Stimulated activated CD4-positive, alpha-beta T cell treated with anti-CD3 and anti-CD28 coated beads, Interleukin-4, amount 100 ng/mL, for 24 hours (primary cell): ENCODE measurements around the gene TEX2.
A peak's percentile ranks its signal among the peaks of the same experiment; 100 is the strongest.
"Not testable (repeated sequence)": the region's sequence is repeated elsewhere in the genome, so short reads cannot be mapped to it uniquely, and the experiment has no call there.

ENCODE experiments used
- DNase-seq: peaks from one replicate; pipeline ENCODE4 v3.0.0-alpha.2; 2020

Gene TEX2

DNA sequence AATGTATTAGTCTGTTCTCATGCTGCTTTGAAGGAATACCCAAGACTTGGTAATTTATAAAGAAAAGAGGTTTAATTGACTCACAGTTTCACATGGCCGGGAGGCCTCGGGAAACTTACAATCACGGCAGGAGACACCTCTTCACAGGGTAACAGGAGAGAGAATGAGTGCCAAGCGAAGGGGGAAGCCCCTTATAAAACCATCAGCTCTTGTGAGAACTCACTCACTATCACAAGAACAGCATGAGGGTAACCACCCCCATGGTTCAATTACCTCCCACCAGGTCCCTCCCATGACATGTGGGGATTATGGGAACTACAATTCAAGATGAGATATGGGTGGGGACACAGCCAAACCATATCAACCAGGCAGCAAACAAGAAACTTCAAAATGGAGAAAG lies 24.6 kb downstream of the TEX2 start:
- peak; percentile 53 for DNase-seq

GRCh38 chr17:64236827-64237403 lies 26.1 kb downstream of the TEX2 start:
- no peak for DNase-seq

DNA sequence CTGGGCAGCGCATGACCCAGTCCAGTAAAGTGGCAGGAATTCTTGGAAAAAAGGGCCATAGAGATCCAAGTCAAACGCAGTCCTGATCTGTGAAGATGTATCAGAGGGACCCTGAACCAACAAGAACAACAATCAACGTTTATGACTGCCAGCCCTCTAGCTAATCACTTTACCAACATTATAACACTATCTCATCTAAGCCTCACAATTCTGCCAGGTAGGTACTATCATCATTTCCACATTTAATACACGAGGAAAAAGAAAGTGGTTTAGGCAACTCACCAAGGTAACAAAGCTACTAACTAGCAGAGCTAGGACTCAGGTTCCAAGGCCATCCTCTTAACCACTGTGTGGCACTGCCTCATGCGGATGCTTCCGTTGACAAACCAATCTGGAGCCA lies 28.1 kb downstream of the TEX2 start:
- DNase-seq, result no peak

DNA sequence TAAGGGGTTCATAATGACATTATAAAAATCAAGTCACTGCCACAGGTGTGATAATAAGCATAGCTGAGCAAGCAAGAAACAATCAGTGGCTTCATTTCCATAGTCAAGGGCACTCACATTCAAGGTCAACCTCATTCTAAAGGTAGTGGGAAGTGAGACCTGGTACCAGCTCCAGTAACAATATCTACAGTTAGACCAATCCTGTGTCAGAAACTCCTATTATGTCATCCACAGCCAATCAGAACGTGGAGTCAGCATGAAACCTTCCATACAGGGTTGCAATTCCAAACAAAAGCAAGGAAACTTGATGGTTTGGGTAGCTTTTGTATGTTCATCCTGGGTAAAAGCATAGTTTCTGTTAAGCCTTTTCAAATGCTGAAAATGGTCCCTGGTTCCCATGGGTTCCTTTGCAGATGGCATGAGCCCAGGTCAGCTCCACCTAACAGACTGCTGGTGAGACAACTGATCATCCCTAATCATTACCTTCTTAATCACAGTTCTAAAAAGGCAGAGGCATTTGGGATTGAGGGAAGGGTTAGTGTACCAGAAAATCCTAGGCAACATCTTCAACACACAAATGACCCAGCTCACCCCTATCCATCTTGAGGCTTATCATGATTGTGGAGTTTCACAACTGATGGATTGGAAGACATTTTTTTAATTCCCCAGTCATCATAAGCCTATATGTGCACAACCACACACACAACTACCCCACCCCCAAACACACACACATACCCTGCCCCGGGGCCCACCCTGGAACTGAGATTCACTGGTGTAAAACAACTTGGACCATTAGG lies 30.4 kb downstream of the TEX2 start:
- no peak for DNase-seq

GRCh38 chr17:64231567-64232141 lies 31.4 kb downstream of the TEX2 start:
- DNase-seq, result no peak

- no peak for DNase-seq
Measured at GRCh38 chr17:64230791-64231408, 32.2 kb downstream of the TEX2 start.

GRCh38 chr17:64229815-64230728 lies 33.0 kb downstream of the TEX2 start:
- no peak for DNase-seq

DNA sequence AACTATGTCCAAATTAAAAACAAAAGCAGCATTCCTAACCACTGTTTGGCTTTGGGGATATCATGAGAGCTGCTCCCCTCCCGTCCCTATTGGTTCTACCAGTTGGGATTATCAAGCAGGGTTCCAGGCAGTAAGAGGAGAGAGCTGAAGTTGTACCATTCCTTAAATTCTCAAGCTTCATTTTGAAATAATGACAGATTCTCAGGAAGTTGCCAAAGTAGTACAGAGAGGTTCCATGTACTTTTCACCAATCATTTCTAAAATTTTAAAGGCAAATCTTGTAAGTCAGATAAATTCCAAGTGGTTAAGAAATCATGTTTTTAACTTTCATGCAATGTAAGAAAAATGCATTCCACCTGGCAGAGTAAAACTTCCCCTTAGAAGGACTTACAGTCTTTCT lies 36.9 kb downstream of the TEX2 start:
- no peak for DNase-seq

DNA sequence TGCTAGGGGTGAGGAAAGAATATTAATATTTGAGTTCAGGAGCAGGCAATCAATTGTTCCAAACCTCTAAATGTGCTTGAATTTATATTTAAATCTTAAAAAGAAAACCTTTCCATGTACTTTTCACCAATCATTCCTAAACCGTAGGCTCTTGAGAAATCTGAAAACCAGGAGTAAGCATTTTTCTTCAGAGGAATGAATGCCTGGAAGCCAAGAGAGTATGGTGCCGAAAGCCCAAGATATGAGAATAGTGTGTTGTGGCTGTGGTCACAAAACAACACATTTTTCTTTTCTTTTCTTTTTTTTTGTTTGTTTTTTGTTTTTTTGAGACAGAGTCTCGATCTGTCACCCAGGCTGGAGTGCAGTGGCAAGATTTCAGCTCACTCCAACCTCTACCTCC lies 37.6 kb downstream of the TEX2 start:
- no peak for DNase-seq

DNA sequence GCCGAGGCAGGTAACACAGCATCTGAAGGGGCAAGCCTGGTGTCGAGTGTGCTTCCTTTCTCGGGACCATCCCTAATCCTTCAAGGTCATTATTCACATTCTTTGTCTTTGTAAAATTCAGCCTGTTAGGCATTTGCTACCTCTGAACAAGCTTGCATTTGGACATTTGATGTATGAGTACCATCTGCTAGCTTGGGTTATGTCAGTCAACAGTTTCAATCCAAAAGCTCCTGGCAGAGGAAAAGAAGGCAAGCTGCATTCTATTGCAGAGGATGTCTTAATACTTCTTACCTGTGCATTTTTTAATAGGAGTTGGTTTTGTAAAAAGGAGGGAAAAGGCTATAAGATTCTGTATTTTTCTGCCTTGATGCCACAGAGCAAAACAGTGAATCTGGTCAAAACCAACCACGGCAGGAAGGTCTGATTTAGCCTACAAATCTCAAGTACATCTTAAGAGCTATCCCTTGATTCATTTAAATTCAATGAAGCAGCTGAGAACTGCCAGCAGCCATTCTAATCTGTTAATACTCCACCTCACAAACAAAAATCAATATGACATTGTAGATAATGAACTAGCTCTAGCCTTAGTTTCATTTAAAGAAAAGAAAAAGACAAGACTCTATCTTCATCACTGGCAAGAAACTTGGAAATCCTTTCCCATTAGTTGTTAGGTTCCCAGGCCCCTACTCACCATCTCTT lies 39.0 kb downstream of the TEX2 start:
- no peak for DNase-seq

DNA sequence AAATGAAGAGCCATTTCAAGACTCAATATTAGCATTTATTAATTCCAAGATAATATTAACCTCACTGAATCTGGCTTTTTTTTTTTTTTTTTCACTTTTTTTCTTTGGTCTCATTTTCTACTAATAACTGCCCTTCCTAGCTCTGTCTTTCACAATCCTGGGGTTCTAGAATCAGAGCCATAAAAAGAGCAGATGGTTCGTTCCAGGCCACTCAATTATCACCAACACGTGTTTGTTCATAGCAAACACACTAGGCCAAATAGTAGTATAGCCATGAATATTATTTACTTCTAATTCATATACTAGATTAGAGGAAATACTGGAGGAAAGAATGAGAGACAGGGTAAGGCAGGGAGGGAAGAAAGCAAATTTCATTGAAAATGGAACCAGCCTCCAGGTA lies 39.8 kb downstream of the TEX2 start:
- no peak for DNase-seq

GRCh38 chr17:64221679-64222078 lies 41.4 kb downstream of the TEX2 start:
- no peak for DNase-seq

- not testable (repeated sequence) for DNase-seq
Measured at GRCh38 chr17:64220604-64221003, 42.5 kb downstream of the TEX2 start.

DNA sequence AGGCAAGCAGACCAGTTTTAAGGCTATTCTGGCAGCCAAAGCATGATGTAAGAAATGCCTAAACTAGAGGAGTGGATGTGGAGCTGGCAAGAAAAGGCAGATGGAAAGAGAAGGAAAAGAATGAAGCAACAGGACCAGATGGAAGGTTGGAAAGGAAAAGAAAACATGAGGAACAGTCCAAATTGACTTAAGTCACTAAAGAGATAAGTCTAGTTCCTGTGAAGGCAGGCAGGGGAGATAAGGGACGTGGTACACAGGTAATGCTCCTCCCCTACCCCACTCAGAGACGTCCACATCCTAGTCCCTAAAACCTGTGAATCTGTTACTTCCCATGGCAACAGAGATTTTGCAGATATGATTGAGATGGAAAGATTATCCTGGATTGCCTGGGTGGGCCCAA lies 43.5 kb downstream of the TEX2 start:
- no peak for DNase-seq

- DNase-seq, result peak; percentile 48
Measured at GRCh38 chr17:64218066-64218465, 45.0 kb downstream of the TEX2 start.

- DNase-seq, result no peak
Measured at GRCh38 chr17:64217249-64217691, 45.8 kb downstream of the TEX2 start.

DNA sequence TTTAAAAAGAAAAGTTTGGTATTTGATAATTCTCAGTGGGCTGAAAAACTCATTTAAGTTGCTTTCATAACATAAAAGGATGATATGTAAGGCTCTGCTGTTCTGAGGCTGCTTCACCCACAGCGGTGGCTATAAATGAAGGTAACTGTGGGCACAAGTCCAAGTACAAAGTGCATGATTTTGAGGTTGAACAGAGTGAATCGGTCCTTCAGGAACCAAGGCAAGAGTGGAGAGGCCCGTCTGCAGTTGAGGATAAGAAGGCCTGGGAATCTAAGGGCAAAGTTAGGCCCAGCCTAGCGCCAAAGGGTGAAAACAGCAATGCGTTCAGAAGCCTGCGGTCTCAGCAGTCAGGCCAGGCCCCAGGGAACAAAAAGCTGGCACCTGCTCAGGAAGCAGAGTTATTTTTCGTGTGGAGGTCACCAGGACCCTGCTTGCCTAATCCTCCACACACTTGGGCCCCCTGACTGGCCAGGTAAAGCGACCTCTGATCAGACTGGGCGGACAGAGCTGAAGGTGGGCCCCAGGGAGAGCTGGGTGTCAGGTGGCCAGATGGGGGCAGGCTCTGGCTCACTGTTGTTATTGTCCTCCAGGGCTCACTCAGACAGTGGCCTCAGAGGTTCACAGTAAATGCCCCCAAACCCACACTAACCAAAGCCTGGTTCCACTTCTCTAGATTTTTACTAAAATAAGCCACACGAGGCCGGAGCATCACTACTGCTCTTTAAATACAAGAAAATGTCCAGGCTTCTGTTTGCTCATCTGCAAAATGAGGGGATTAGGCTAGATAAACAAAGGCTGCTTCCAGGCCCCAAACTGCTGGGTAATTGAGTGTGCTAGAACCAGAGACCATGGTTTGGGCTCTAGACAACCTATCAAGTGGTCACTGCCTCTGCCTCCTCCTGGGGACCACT lies 46.5 kb downstream of the TEX2 start:
- DNase-seq, result no peak

DNA sequence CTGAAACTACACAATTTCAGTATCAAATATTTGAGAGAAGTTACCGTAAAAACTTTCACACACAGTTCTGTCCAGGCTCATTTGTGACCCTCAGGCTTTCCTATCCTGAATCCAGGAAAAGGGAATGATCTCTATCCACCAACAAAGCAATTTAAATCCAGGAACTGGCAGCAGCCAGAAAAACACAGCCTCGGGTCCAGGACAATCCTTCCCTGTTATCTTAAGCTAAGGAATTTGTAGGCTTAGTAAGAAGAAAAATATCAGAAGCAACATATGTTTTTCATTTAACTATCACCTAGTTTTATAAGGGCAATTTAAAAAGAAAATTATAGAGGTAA lies 47.1 kb downstream of the TEX2 start:
- no peak for DNase-seq

DNA sequence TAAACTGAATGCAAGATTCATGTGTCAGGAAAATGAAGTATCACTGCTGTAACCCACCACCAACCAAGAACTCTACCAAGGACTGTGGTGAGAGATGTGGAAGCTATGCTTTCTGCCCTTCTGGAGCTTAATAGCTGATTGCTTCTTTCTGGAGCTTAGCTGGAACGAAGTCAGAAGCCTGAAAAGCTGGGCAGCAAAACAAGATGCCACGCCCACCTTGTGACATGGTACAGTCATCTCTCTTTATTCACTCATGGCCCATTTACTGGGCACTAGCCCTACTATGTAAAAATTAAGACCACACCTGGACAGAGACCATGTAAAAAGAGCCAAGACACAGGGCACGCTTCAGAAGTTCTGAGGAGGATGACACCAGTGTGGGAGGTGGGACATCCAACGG lies 48.1 kb downstream of the TEX2 start:
- DNase-seq, result no peak

DNA sequence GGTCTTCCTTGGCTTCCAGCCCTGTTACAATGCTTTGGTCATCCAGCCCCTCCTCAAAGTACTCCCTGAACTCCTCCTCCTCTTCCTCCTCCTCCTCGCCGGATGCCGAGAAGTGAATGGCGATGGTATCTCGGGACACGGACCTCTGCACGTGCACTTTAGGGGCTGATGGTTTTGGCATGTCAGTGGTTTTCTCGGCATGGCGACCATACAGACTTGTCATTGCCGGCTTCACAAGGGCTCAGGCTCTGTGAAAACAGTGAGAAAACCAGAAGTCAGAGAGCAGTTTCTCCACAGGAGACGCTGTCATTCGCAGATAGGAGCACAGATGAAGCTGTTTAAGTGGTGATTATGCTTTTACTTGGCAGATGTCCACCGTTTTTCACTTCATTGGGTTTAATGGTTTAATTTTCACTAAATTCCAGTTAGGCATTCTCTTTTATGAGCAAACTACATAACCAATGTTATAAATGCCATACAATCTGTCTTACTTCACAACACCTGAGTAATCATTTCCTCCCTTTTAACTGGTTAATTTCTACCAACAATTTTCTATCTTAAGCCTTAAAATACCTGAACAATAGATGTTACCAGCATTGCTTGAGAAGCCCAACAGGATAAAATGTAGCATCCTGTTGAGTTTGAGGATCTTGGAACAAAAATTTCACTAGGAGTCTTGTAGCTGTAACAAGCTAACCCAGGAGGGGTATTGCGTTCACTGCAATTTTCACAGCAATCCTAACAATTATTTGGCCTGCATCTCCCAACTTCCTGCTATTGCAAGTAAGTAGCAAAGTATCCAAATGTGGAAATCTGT lies 48.9 kb downstream of the TEX2 start:
- DNase-seq, result no peak
